ENCODE data around the gene OR1J1.

Gene OR1J1

GRCh38 chr9:122477826-122478225 is at the start of gene OR1J1:
TSS of gene OR1J1 (minus strand) at chr9:122477926. CDS start at chr9:122477926, 0 bp downstream.
- Mint-ChIP-seq H3K36me3 (no peaks in the 10 kb centered on the region), H3K9me3 (no peaks in the 10 kb centered on the region), H3K4me1 (no peaks in the 10 kb centered on the region), H3K4me3 (no peak within 1 kb of the TSS), H3K27ac (no peak within 1 kb of the TSS), H3K27me3 (peaks cover 4% of the 10 kb centered on the region)
- DNase-seq: no peak
- CTCF ChIA-PET: no interaction called here

- Mint-ChIP-seq H3K4me1 (no peaks in the 10 kb centered on the region), H3K36me3 (no peaks in the 10 kb centered on the region), H3K27ac (no peak within 1 kb of the TSS), H3K9me3 (no peaks in the 10 kb centered on the region), H3K27me3 (peaks cover 8% of the 10 kb centered on the region), H3K4me3 (no peak within 1 kb of the TSS)
- DNase-seq: no peak
- CTCF ChIA-PET: no interaction called here
Observed at GRCh38 chr9:122527193-122527592, 49.5 kb upstream of the OR1J1 start, which contains the start of gene OR1N1. TSS of gene OR1N1 (minus strand) at chr9:122527293. CDS start at chr9:122527293, 0 bp downstream.

- Mint-ChIP-seq H3K27me3 (peaks cover 8% of the 10 kb centered on the region), H3K27ac (no peak overlapping the region)
Observed at GRCh38 chr9:122526602-122527001, 48.9 kb upstream of the OR1J1 start.

GRCh38 chr9:122519376-122519775 is 41.6 kb upstream of the OR1J1 start:
- CTCF ChIA-PET: no interaction called here
- H3K4me1 Mint-ChIP-seq: no peaks in the 10 kb centered on the region

More at GRCh38 chr9:122526602-122527001, 48.9 kb upstream of the OR1J1 start:
- DNase-seq: no peak
- H3K36me3 Mint-ChIP-seq: no peaks in the 10 kb centered on the region
- no peak overlapping the region for H3K4me3 Mint-ChIP-seq
- CTCF ChIA-PET: no interaction called here
- H3K9me3 Mint-ChIP-seq: no peaks in the 10 kb centered on the region
- H3K4me1 Mint-ChIP-seq: no peaks in the 10 kb centered on the region

GRCh38 chr9:122518841-122519240 is 41.1 kb upstream of the OR1J1 start, which contains the start of gene OR1J4:
TSS of gene OR1J4 (plus strand) at chr9:122519141. CDS start at chr9:122519141, 0 bp downstream.
- Mint-ChIP-seq H3K27me3 (no peaks in the 10 kb centered on the region), H3K27ac (no peak within 1 kb of the TSS), H3K36me3 (no peaks in the 10 kb centered on the region), H3K9me3 (no peaks in the 10 kb centered on the region), H3K4me1 (no peaks in the 10 kb centered on the region), H3K4me3 (no peak within 1 kb of the TSS)
- no peak for DNase-seq
- CTCF ChIA-PET: no interaction called here

More at GRCh38 chr9:122519376-122519775, 41.6 kb upstream of the OR1J1 start:
- Mint-ChIP-seq H3K4me3 (no peak overlapping the region), H3K27me3 (no peaks in the 10 kb centered on the region), H3K27ac (no peak overlapping the region), H3K9me3 (no peaks in the 10 kb centered on the region), H3K36me3 (no peaks in the 10 kb centered on the region)
- no peak for DNase-seq

- Mint-ChIP-seq H3K4me3 (no peak overlapping the region), H3K4me1 (no peaks in the 10 kb centered on the region), H3K27ac (no peak overlapping the region), H3K27me3 (no peaks in the 10 kb centered on the region), H3K9me3 (no peaks in the 10 kb centered on the region), H3K36me3 (no peaks in the 10 kb centered on the region)
- DNase-seq: no peak
- CTCF ChIA-PET: no interaction called here
Observed at GRCh38 chr9:122518226-122518625, 40.5 kb upstream of the OR1J1 start.

GRCh38 chr9:122510502-122510901 is 32.8 kb upstream of the OR1J1 start, which contains the start of gene OR1J2:
TSS of gene OR1J2 (plus strand) at chr9:122510802. CDS start at chr9:122510802, 0 bp downstream.
- no peaks in the 10 kb centered on the region for H3K9me3 Mint-ChIP-seq
- no peaks in the 10 kb centered on the region for H3K36me3 Mint-ChIP-seq
- no peak for DNase-seq
- CTCF ChIA-PET: no interaction called here
- H3K27ac Mint-ChIP-seq: no peak within 1 kb of the TSS
- no peaks in the 10 kb centered on the region for H3K4me1 Mint-ChIP-seq
- H3K27me3 Mint-ChIP-seq: peaks cover 11% of the 10 kb centered on the region
- H3K4me3 Mint-ChIP-seq: no peak within 1 kb of the TSS

- no peak for DNase-seq
- Mint-ChIP-seq H3K4me1 (no peaks in the 10 kb centered on the region), H3K36me3 (no peaks in the 10 kb centered on the region), H3K9me3 (no peaks in the 10 kb centered on the region), H3K27me3 (peaks cover 11% of the 10 kb centered on the region), H3K4me3 (no peak overlapping the region), H3K27ac (no peak overlapping the region)
- CTCF ChIA-PET: no interaction called here
Observed at GRCh38 chr9:122506964-122507363, 29.2 kb upstream of the OR1J1 start.

- CTCF ChIA-PET: interaction anchor here (0.6 to 2.6 kb wide), 18 partner anchors 8 to 851 kb away, joined by 3 to 14 read pairs (median 4); no protein-coding TSS in a partner anchor
- H3K36me3 Mint-ChIP-seq: no peaks in the 10 kb centered on the region
- peak; percentile 36 for DNase-seq
- peaks cover 29% of the 10 kb centered on the region for H3K27me3 Mint-ChIP-seq
- H3K4me1 Mint-ChIP-seq: no peaks in the 10 kb centered on the region
- H3K9me3 Mint-ChIP-seq: no peaks in the 10 kb centered on the region
- H3K27ac Mint-ChIP-seq: no peak overlapping the region
- H3K4me3 Mint-ChIP-seq: no peak overlapping the region
Observed at GRCh38 chr9:122498883-122499288, 21.2 kb upstream of the OR1J1 start.

- Mint-ChIP-seq H3K4me1 (no peaks in the 10 kb centered on the region), H3K36me3 (no peaks in the 10 kb centered on the region), H3K4me3 (no peak overlapping the region), H3K27ac (no peak overlapping the region), H3K27me3 (peaks cover 4% of the 10 kb centered on the region), H3K9me3 (no peaks in the 10 kb centered on the region)
- DNase-seq: no peak
- CTCF ChIA-PET: no interaction called here
Observed at GRCh38 chr9:122479062-122479461, 1.3 kb upstream of the OR1J1 start.

GRCh38 chr9:122477346-122477745 is 380 bp downstream of the OR1J1 start:
- Mint-ChIP-seq H3K4me1 (no peaks in the 10 kb centered on the region), H3K4me3 (no peak overlapping the region), H3K27ac (no peak overlapping the region), H3K9me3 (no peaks in the 10 kb centered on the region), H3K27me3 (peaks cover 4% of the 10 kb centered on the region), H3K36me3 (no peaks in the 10 kb centered on the region)
- DNase-seq: no peak
- CTCF ChIA-PET: no interaction called here

GRCh38 chr9:122475717-122476116 is 2.0 kb downstream of the OR1J1 start:
- H3K4me1 Mint-ChIP-seq: no peaks in the 10 kb centered on the region
- H3K27ac Mint-ChIP-seq: no peak overlapping the region
- no peaks in the 10 kb centered on the region for H3K36me3 Mint-ChIP-seq
- H3K9me3 Mint-ChIP-seq: no peaks in the 10 kb centered on the region
- H3K27me3 Mint-ChIP-seq: peaks cover 4% of the 10 kb centered on the region
- CTCF ChIA-PET: interaction anchor here (0.6 kb wide), 1 partner anchor 23 kb away, joined by 3 read pairs; no protein-coding TSS in a partner anchor
- no peak for DNase-seq
- no peak overlapping the region for H3K4me3 Mint-ChIP-seq

- no peak overlapping the region for H3K4me3 Mint-ChIP-seq
- DNase-seq: no peak
- H3K9me3 Mint-ChIP-seq: no peaks in the 10 kb centered on the region
- no peaks in the 10 kb centered on the region for H3K4me1 Mint-ChIP-seq
- CTCF ChIA-PET: interaction anchor here (0.7 to 1.4 kb wide), 4 partner anchors 10 to 1671 kb away, joined by 3 read pairs; no protein-coding TSS in a partner anchor
- H3K27ac Mint-ChIP-seq: no peak overlapping the region
- peaks cover 11% of the 10 kb centered on the region for H3K27me3 Mint-ChIP-seq
- no peaks in the 10 kb centered on the region for H3K36me3 Mint-ChIP-seq
Observed at GRCh38 chr9:122474561-122474960, 3.2 kb downstream of the OR1J1 start.

GRCh38 chr9:122468735-122469134 is 9.0 kb downstream of the OR1J1 start:
- Mint-ChIP-seq H3K27me3 (peaks cover 27% of the 10 kb centered on the region), H3K9me3 (peaks cover under 1% of the 10 kb centered on the region), H3K36me3 (no peaks in the 10 kb centered on the region), H3K4me3 (no peak overlapping the region), H3K27ac (no peak overlapping the region), H3K4me1 (peaks cover 17% of the 10 kb centered on the region)
- no peak for DNase-seq
- CTCF ChIA-PET: interaction anchor here (1.1 kb wide), 1 partner anchor 340 kb away, joined by 3 read pairs; no protein-coding TSS in a partner anchor

GRCh38 chr9:122466456-122466855 is 11.3 kb downstream of the OR1J1 start:
- DNase-seq: no peak
- CTCF ChIA-PET: interaction anchor here (0.6 to 5.1 kb wide), 4 partner anchors 10 to 615 kb away, joined by 3 to 51 read pairs (median 4); no protein-coding TSS in a partner anchor

More at GRCh38 chr9:122466456-122466855, 11.3 kb downstream of the OR1J1 start:
- Mint-ChIP-seq H3K4me3 (no peak overlapping the region), H3K36me3 (no peaks in the 10 kb centered on the region), H3K27ac (no peak overlapping the region), H3K4me1 (peaks cover 19% of the 10 kb centered on the region), H3K9me3 (peaks cover 2% of the 10 kb centered on the region), H3K27me3 (peaks cover 50% of the 10 kb centered on the region)

Measured in activated naive CD4-positive, alpha-beta T cell treated with anti-CD3 and anti-CD28 coated beads, Interleukin-2, amount 10 ng/mL, durations not matched to agents 7 days and 5 days (primary cell).